H1 (cell line): ENCODE data around the gene PTPRE. TPM values are rescaled to one million over a fixed set of nuclear protein-coding genes. Genes with fewer than 3 reads are reported as not detected.

Source experiments
- CTCF ChIA-PET: fragments of 300-600 bp; sonication (Branson Sonifier 250); formaldehyde crosslinking; loops from one replicate; lab custom pipeline; 2021; ENCODE audit not compliant: partially characterized antibody; lab: Charles Lee
- POLR2A ChIA-PET: fragments of 300-600 bp; sonication (Branson Sonifier 250); formaldehyde crosslinking; loops from one replicate; lab custom pipeline; 2021; ENCODE audit warnings: inconsistent platforms; ENCODE audit not compliant: partially characterized antibody; lab: Charles Lee
- DNase-seq, 2 experiments: peaks; one replicate each; pipeline versions ENCODE4 v3.0.0 to v3.0.0-alpha.2; 2010 to 2022; ENCODE audit warnings: low spot score in 2 of 2, low read depth in 1 of 2, mixed read lengths in 1 of 2
- FAIRE-seq: peaks from 2 replicates; lab custom pipeline; 2011; peaks lifted over from hg19 to GRCh38; lab: Jason Lieb, UNC
- H2AFZ ChIP-seq: 2 replicates; pipeline ENCODE4 v1.8.1; 2012; ENCODE audit warnings: low read length, inconsistent platforms
- H2AK5ac ChIP-seq: 2 replicates; pipeline ENCODE4 v1.6.1; 2013; ENCODE audit warnings: low read depth, low read length
- H2BK120ac ChIP-seq: replicated peaks from 2 replicates; pipeline ENCODE3; 2013; ENCODE audit warnings: low read depth, low read length, inconsistent platforms
- H2BK12ac ChIP-seq: 2 replicates; pipeline ENCODE4 v1.6.1; 2013; ENCODE audit warnings: low read depth, low read length
- H2BK15ac ChIP-seq: 2 replicates; pipeline ENCODE4 v1.6.1; 2013; ENCODE audit warnings: low read length
- H2BK20ac ChIP-seq: 2 replicates; pipeline ENCODE4 v1.6.1; 2013; ENCODE audit warnings: low read length
- H2BK5ac ChIP-seq: 2 replicates; pipeline ENCODE4 v1.6.1; 2013; ENCODE audit warnings: low read depth, low read length
- H3K14ac ChIP-seq: 2 replicates; pipeline ENCODE4 v1.6.1; 2013; ENCODE audit warnings: inconsistent platforms; ENCODE audit not compliant: insufficient read length
- H3K18ac ChIP-seq: 2 replicates; pipeline ENCODE4 v1.6.1; 2013; ENCODE audit warnings: low read length; ENCODE audit errors: extremely low read depth
- H3K23ac ChIP-seq: 2 replicates; pipeline ENCODE4 v1.6.1; 2013; ENCODE audit warnings: inconsistent platforms; ENCODE audit not compliant: insufficient read length
- H3K23me2 ChIP-seq: 2 replicates; pipeline ENCODE4 v1.6.1; 2013; ENCODE audit warnings: low read depth, low read length
- H3K27ac ChIP-seq: 2 replicates; pipeline ENCODE4 v1.6.1; 2011; ENCODE audit warnings: low read depth, low read length, inconsistent platforms
- H3K27me3 ChIP-seq, 4 experiments: replicated peaks in 1 of 4; 1 replicate in 1 of 4; 2 replicates in 3 of 4; pipeline versions ENCODE4 v1.6.1 to v1.8.1; 2011 to 2013; ENCODE audit warnings: low read length in 3 of 4, mild to moderate bottlenecking in 3 of 4, inconsistent platforms in 2 of 4, mixed read lengths in 2 of 4, moderate library complexity in 1 of 4; ENCODE audit not compliant: control insufficient read depth in 3 of 4, insufficient read depth in 3 of 4; ENCODE audit errors: extremely low read depth in 1 of 4
- H3K36me3 ChIP-seq, 4 experiments: 2 replicates each; pipeline versions ENCODE4 v1.6.1 to v1.8.1; 2011 to 2013; ENCODE audit warnings: mild to moderate bottlenecking in 4 of 4, low read length in 3 of 4, moderate library complexity in 2 of 4, control low read depth in 1 of 4, inconsistent platforms in 1 of 4; ENCODE audit not compliant: insufficient read depth in 4 of 4, control insufficient read depth in 2 of 4
- H3K4ac ChIP-seq: replicated peaks from 2 replicates; pipeline ENCODE3; 2013; ENCODE audit warnings: low read length, low read depth, mixed read lengths, inconsistent platforms; ENCODE audit not compliant: insufficient read length
- H3K4me1 ChIP-seq, 4 experiments: replicated peaks in 1 of 4; 1 replicate in 1 of 4; 2 replicates in 3 of 4; pipeline versions ENCODE4 v1.6.1 to v1.8.1; 2011 to 2013; ENCODE audit warnings: low read length in 3 of 4, inconsistent platforms in 2 of 4, mixed read lengths in 1 of 4; ENCODE audit not compliant: insufficient read depth in 4 of 4, control insufficient read depth in 3 of 4
- H3K4me2 ChIP-seq, 2 experiments: 2 replicates each; pipeline versions ENCODE4 v1.6.1 to v1.8.1; 2011 to 2013; ENCODE audit warnings: low read depth in 2 of 2, low read length in 2 of 2, control low read depth in 1 of 2, inconsistent platforms in 1 of 2, mild to moderate bottlenecking in 1 of 2; ENCODE audit not compliant: insufficient read depth in 1 of 2
- H3K4me3 ChIP-seq, 4 experiments: fragments of 200-600, 300-600 bp in 1 of 4; sonication (generic), shearing (Covaris generic), sonication (Bioruptor Twin) in 1 of 4; 2 replicates each; pipeline versions ENCODE4 v1.5.1 to v1.8.1; 2011 to 2016; ENCODE audit warnings: low read length in 4 of 4, low read depth in 3 of 4, control low read depth in 2 of 4, inconsistent platforms in 2 of 4, mild to moderate bottlenecking in 2 of 4, mixed read lengths in 1 of 4, moderate library complexity in 1 of 4; ENCODE audit not compliant: insufficient read depth in 2 of 4; ENCODE audit errors: extremely low read depth in 1 of 4
- H3K56ac ChIP-seq: replicated peaks from 2 replicates; pipeline ENCODE3; 2013; ENCODE audit warnings: low read depth, mild to moderate bottlenecking, mixed read lengths, low read length, inconsistent platforms; ENCODE audit not compliant: insufficient read length
- H3K79me1 ChIP-seq: 2 replicates; pipeline ENCODE4 v1.6.1; 2013; ENCODE audit warnings: low read depth, low read length, control low read depth
- H3K79me2 ChIP-seq, 2 experiments: 2 replicates each; pipeline versions ENCODE4 v1.6.1 to v1.8.1; 2012 to 2013; ENCODE audit warnings: low read length in 2 of 2, mild to moderate bottlenecking in 2 of 2, inconsistent platforms in 1 of 2; ENCODE audit not compliant: insufficient read depth in 2 of 2, control insufficient read depth in 1 of 2
- H3K9ac ChIP-seq, 4 experiments: replicated peaks in 1 of 4; 1 replicate in 1 of 4; 2 replicates in 3 of 4; pipeline versions ENCODE4 v1.6.1 to v1.8.1; 2011 to 2013; ENCODE audit warnings: low read depth in 3 of 4, low read length in 3 of 4, control low read depth in 2 of 4, mild to moderate bottlenecking in 2 of 4, moderate library complexity in 2 of 4, inconsistent platforms in 1 of 4; ENCODE audit errors: extremely low read depth in 1 of 4
- H3K9me3 ChIP-seq, 2 experiments: 2 replicates each; pipeline versions ENCODE4 v1.6.1 to v1.8.1; 2012 to 2013; ENCODE audit warnings: mild to moderate bottlenecking in 2 of 2, moderate library complexity in 2 of 2, control low read depth in 1 of 2, inconsistent platforms in 1 of 2, low read depth in 1 of 2, low read length in 1 of 2, mixed read lengths in 1 of 2; ENCODE audit not compliant: insufficient read depth in 2 of 2
- H4K20me1 ChIP-seq, 2 experiments: replicated peaks in 1 of 2; 2 replicates each; pipeline versions ENCODE3 to v1.8.1; 2011 to 2013; ENCODE audit warnings: inconsistent platforms in 2 of 2, low read length in 2 of 2, mild to moderate bottlenecking in 1 of 2; ENCODE audit not compliant: insufficient read depth in 2 of 2, control insufficient read depth in 1 of 2
- H4K5ac ChIP-seq: 2 replicates; pipeline ENCODE4 v1.6.1; 2013; ENCODE audit warnings: low read length, low read depth, mixed read lengths, inconsistent platforms; ENCODE audit not compliant: insufficient read length
- H4K8ac ChIP-seq: 2 replicates; pipeline ENCODE4 v1.8.0; 2013; ENCODE audit warnings: mild to moderate bottlenecking, moderate library complexity, low read length, inconsistent platforms; ENCODE audit not compliant: insufficient read depth; ENCODE audit errors: extremely low read depth
- H4K91ac ChIP-seq: replicated peaks from 2 replicates; pipeline ENCODE3; 2013; ENCODE audit warnings: low read length, mixed read lengths, inconsistent platforms; ENCODE audit not compliant: insufficient read length
- BCL11A ChIP-seq, 2 experiments: IDR thresholded peaks; one replicate each; pipeline ENCODE4 v1.6.1; 2011; ENCODE audit warnings: low read depth in 2 of 2, low read length in 2 of 2, mild to moderate bottlenecking in 2 of 2
- CHD1 ChIP-seq: IDR thresholded peaks from 2 replicates; pipeline ENCODE4 v1.6.1; 2012; ENCODE audit warnings: low read depth, low read length, improper control_type of control experiment
- EGR1 ChIP-seq: IDR thresholded peaks from 2 replicates; pipeline ENCODE4 v1.6.1; 2011; ENCODE audit warnings: low read depth, low read length, borderline replicate concordance
- GABPA ChIP-seq: IDR thresholded peaks from 2 replicates; pipeline ENCODE4 v1.6.1; 2011; ENCODE audit warnings: mild to moderate bottlenecking, low read length, moderate library complexity, borderline replicate concordance; ENCODE audit not compliant: insufficient read depth
- GTF2F1 ChIP-seq: IDR thresholded peaks from 2 replicates; pipeline ENCODE4 v1.6.1; 2012; ENCODE audit warnings: low read depth, low read length, improper control_type of control experiment, borderline replicate concordance
- HDAC2 ChIP-seq, 2 experiments: fragments of 300-600 bp in 1 of 2; sonication (generic) in 1 of 2; IDR thresholded peaks; 2 replicates each; pipeline ENCODE4 v1.6.1; 2011 to 2012; ENCODE audit warnings: low read depth in 2 of 2, low read length in 2 of 2, mild to moderate bottlenecking in 2 of 2, moderate library complexity in 2 of 2, borderline replicate concordance in 1 of 2, inconsistent platforms in 1 of 2
- JUN ChIP-seq: IDR thresholded peaks from 2 replicates; pipeline ENCODE4 v1.6.1; 2011; ENCODE audit warnings: low read depth, mild to moderate bottlenecking, improper control_type of control experiment, low read length
- NANOG ChIP-seq: IDR thresholded peaks from 2 replicates; pipeline ENCODE4 v1.6.1; 2011; ENCODE audit warnings: low read length, low read depth, mild to moderate bottlenecking, inconsistent platforms; ENCODE audit not compliant: insufficient read depth, poor library complexity, severe bottlenecking
- SIN3A ChIP-seq, 2 experiments: IDR thresholded peaks in 1 of 2; conservative IDR thresholded peaks in 1 of 2; 2 replicates each; pipeline ENCODE4 v1.6.1; 2011 to 2012; ENCODE audit warnings: low read length in 2 of 2, improper control_type of control experiment in 1 of 2, low read depth in 1 of 2, mild to moderate bottlenecking in 1 of 2
- SUZ12 ChIP-seq: fragments of 200-600 bp; sonication (generic); IDR thresholded peaks from 2 replicates; pipeline ENCODE4 v1.6.1; 2012; ENCODE audit warnings: mild to moderate bottlenecking, inconsistent platforms, low read length, moderate library complexity, mixed read lengths
- TAF1 ChIP-seq: IDR thresholded peaks from 2 replicates; pipeline ENCODE4 v1.6.1; 2011; ENCODE audit warnings: mild to moderate bottlenecking, low read depth, low read length
- WGBS, 2 experiments: shearing (Covaris generic) in 1 of 2; methylation state at CpG; one replicate each; pipeline versions ENCODE4 v1.1.6 to v1.1.7; 2013 to 2015; ENCODE audit warnings: low lambda C conversion rate in 2 of 2, mixed read lengths in 2 of 2, inconsistent platforms in 1 of 2, low coverage in 1 of 2, missing lambda C conversion rate in 1 of 2; ENCODE audit not compliant: insufficient replicate concordance in 2 of 2, insufficient coverage in 1 of 2, insufficient read length in 1 of 2; ENCODE audit errors: extremely low coverage in 1 of 2, missing lambda C conversion rate in 1 of 2; 5-methylcytosine and 5-hydroxymethylcytosine counted together
- polyA plus RNA-seq, 7 experiments: library from polyadenylated mRNA; depleted of rRNA in 3 of 7; stranded (reverse) in 5 of 7; unstranded in 2 of 7; fragments of >200 nt in 5 of 7; fragments of 200-250 nt in 2 of 7; gene quantifications; 1 replicate in 5 of 7; 2 replicates in 1 of 7; 4 replicates in 1 of 7; pipeline versions ENCODE4 v1.2.1 to v1.2.3, GENCODE V29; 2011 to 2013; ENCODE audit warnings: missing spikeins in 2 of 7, mixed read lengths in 2 of 7
- total RNA-seq: library from RNA; stranded (reverse); fragmentation: NEBNext Ultra II Directional; extraction: Animal tissue kit (Norgen Biotek cat#: 25700); gene quantifications from 2 replicates; pipeline ENCODE4 v1.2.1, GENCODE V29; 2021

The PTPRE gene
- total and polyA plus RNA-seq, 2 of the 8 experiments (the other 6 are each of a cell fraction or from before 2014, with no cell fraction given) = 0.33 to 0.54 TPM

DNA sequence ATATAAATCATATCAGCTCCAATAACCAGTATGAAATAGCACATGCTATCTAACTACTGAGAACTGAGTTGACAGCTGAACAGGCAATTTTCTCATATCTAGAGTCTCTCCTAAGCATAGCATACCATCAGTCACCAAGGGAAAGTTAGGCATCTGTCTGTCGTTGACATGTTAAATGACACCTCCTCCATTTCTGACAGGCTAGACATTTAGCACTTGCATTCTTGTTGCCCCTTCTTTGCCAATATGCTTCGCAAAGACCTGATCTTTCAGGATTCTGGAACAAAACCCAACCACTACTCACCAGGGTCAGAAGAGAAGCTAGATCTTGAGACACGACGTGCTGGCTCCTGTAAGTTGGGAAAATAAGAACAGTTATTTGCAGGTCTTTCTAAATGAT is 209.3 kb downstream of the PTPRE start:
- no peak overlapping the region for H2BK5ac ChIP-seq
- no peak overlapping the region for H2AFZ ChIP-seq
- ChIA-PET CTCF (interaction anchor here (0.7 to 3.2 kb wide), 15 partner anchors 10 to 210 kb away, joined by 3 to 20 read pairs (median 6); partner anchors contain the start of gene MKI67), POLR2A (interaction anchor here (1.1 kb wide), 1 partner anchor 11 kb away, joined by 3 read pairs; no protein-coding TSS in a partner anchor)
- no peak overlapping the region for H4K8ac ChIP-seq
- H3K56ac ChIP-seq = no peak overlapping the region
- no peak for FAIRE-seq
- H3K79me1 ChIP-seq = no peaks in the 10 kb centered on the region
- no peak overlapping the region for H3K23ac ChIP-seq
- peak overlapping the region; percentile 13 for H4K91ac ChIP-seq
- no peaks in the 10 kb centered on the region for H3K27me3 ChIP-seq
- no peaks in the 10 kb centered on the region; a peak in 1 of 4 replicates for H3K79me2 ChIP-seq
- H3K4me2 ChIP-seq = no peak overlapping the region
- H4K5ac ChIP-seq = no peak overlapping the region
- no peak overlapping the region for H3K18ac ChIP-seq
- H3K36me3 ChIP-seq = peaks cover 26 to 67% (median 61%) of the 10 kb centered on the region in 4 experiments
- H2BK15ac ChIP-seq = no peak overlapping the region
- H2BK12ac ChIP-seq = no peak overlapping the region
- H3K27ac ChIP-seq = no peak overlapping the region
- no peak overlapping the region for H3K14ac ChIP-seq
- H3K4me3 ChIP-seq = no peak overlapping the region
- no peak overlapping the region for H2BK120ac ChIP-seq
- no peak overlapping the region for H3K9ac ChIP-seq
- H3K23me2 ChIP-seq = no peaks in the 10 kb centered on the region
- no peak overlapping the region for H2BK20ac ChIP-seq
- H3K4me1 ChIP-seq = no peaks in the 10 kb centered on the region
- no peak for DNase-seq
- WGBS, 2 experiments = 98% methylated on average over 4 of the region's 4 CpGs; no CpG with 5 or more reads in 1 of the 2 experiments
- H4K20me1 ChIP-seq = peaks cover 0 to 1% of the 10 kb centered on the region in 2 experiments
- no peaks in the 10 kb centered on the region for H3K9me3 ChIP-seq
- H3K4ac ChIP-seq = no peak overlapping the region
- no peak overlapping the region for H2AK5ac ChIP-seq
- no peak for TF ChIP-seq GABPA
- TF ChIP-seq TAF1 = no peak
- no peak for TF ChIP-seq SIN3A (conservative IDR thresholded peaks at IDR 0.05 in 1 of 2, IDR thresholded peaks at IDR 0.05 in 1 of 2; ENCODE audit: low read depth in 1 of 2, low read length in 2 of 2)
- TF ChIP-seq NANOG = no peak
- no peak for TF ChIP-seq BCL11A (IDR thresholded peaks at IDR 0.05; ENCODE audit: low read depth in 2 of 2, low read length in 2 of 2)
- no peak for TF ChIP-seq JUN
- TF ChIP-seq EGR1 = no peak
- TF ChIP-seq GTF2F1 = no peak
- no peak for TF ChIP-seq HDAC2 (IDR thresholded peaks at IDR 0.05; ENCODE audit: borderline replicate concordance in 1 of 2, low read depth in 2 of 2, low read length in 2 of 2)
- no peak for TF ChIP-seq CHD1
- no peak for TF ChIP-seq SUZ12
